Non-pigmented ciliary epithelial cell (primary cell): ENCODE results near the gene GPT2.
"Not testable (repeated sequence)": the region's sequence is repeated elsewhere in the genome, so short reads cannot be mapped to it uniquely, and the experiment has no call there.

Source experiments
- DNase-seq: peaks from one replicate; pipeline ENCODE4 v3.0.0-alpha.2; 2010; ENCODE audit warnings: low read depth

The GPT2 gene

DNA sequence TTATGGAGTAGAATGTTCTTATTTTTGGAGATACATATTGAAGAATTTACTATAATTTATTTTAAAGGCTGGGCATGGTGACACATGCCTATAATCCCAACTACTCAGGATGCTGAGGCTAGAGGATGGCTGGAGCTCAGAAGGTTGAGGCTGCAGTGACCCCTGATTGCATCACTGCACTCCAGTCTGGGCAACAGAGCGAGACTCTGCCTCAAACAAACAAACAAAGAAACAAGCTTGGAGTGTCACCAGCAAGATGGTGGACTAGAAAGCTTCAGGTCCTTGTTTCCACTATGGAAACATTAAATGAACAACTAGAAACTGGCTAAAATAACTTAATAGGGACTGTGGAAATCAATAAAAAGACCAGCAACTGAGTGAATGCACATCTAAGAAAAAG is 17.9 kb upstream of the GPT2 start:
- DNase-seq, result no peak

DNA sequence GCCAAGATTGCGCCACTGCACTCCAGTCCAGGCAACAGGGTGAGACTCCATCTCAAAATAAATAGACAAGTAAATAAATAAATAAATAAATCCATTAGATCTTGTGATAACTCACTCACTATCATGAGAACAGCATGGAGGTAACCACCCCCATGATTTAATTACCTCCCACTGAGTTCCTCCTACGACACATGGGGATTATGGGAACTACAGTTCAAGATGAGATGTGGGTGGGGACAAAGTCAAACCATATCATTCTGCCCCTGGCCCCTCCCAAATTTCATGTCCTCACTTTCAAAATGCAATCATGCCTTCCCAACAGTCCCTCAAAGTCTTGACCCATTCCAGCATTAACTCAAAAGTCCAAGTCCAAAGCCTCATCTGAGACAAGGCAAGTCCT is 16.7 kb upstream of the GPT2 start:
- not testable (repeated sequence) for DNase-seq

DNA sequence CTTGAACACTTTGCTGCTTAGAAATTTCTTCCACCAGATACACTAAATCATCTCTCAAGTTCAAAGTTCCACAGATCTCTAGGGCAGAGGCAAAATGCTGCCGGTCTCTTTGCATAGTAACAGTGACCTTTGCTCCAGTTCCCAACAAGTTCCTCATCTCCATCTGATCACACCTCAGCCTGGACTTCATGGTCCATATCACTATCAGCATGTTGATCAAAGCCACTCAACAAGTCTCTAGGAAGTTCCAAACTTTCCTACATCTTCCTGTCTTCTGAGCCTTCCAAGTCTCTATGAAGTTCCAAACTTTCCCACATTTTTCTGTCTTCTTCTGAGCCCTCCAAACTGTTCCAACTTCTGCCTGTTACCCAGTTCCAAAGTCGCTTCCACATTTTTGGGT is 15.3 kb upstream of the GPT2 start:
- DNase-seq, result not testable (repeated sequence)

GRCh38 chr16:46871597-46871996 is 12.6 kb upstream of the GPT2 start:
- DNase-seq, result no peak

DNA sequence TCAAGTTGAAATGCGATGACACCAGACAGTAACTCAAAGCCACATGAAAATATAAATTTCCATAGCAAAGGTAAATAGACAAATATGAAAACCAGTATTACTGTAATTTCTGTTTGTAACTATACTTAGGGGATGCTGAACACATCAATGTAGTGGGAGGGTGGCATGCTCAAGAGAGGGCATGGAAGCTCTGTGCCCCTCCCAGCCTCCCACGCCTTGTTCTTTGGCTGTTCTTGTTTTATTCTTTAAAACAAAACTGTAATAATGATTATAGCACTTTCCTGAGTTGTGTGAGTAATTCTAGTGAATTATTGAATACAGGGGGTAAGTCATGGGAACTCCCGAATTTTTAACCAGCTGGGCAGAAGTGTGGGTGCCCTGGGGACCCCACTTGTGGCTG is 11.0 kb upstream of the GPT2 start:
- no peak for DNase-seq

- DNase-seq, result no peak
Measured at GRCh38 chr16:46875243-46875642, 8.9 kb upstream of the GPT2 start.

DNA sequence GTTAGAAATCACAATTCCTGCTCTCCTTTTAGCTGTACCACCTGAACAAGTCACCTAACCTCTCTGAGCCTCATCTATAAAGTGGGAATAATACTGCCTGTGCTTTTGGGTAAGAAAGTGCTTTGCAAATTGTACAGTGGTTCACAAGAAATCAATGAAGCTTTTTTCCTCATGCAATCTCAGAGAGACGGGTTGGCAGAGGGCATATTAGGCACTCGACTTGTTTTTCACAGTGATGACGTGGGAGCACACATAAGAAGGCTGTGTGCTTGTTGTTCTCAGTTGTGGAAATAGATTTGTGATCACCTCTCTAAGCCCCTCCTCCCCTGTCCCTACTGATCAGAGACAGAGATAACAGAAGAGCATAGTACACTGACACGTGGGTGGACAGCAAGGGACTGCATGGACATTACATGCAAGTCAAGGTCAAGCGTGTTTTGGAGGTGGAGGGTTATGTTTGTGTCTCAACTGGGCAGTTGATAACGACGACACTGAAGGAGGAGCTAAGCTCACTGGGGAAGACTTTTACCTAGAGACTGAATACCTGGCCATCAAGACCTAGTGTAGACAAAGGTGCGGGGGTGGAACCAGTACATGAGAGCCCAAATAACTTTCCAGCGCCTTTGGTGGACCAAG is 1.7 kb upstream of the GPT2 start:
- DNase-seq, result no peak

DNA sequence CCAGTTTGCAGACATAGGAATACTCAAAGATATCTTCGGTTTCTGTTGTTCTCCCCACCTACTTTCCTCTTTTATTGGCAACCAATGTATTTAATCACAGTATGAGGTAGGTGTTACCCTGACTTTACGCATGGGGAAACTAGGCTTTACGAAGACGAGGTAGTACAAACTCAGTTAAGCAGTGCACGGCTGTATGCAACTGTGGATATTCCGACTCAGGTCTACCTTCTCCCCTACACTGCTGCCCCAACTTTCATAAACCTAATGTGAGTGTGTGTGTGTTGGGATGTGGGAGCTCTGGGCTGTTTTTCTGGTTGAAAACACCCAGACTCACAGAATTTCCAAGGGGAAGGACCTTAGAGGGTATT is 1.2 kb upstream of the GPT2 start:
- DNase-seq, result no peak

GRCh38 chr16:46883353-46883689 is 841 bp upstream of the GPT2 start:
- DNase-seq, result no peak

DNA sequence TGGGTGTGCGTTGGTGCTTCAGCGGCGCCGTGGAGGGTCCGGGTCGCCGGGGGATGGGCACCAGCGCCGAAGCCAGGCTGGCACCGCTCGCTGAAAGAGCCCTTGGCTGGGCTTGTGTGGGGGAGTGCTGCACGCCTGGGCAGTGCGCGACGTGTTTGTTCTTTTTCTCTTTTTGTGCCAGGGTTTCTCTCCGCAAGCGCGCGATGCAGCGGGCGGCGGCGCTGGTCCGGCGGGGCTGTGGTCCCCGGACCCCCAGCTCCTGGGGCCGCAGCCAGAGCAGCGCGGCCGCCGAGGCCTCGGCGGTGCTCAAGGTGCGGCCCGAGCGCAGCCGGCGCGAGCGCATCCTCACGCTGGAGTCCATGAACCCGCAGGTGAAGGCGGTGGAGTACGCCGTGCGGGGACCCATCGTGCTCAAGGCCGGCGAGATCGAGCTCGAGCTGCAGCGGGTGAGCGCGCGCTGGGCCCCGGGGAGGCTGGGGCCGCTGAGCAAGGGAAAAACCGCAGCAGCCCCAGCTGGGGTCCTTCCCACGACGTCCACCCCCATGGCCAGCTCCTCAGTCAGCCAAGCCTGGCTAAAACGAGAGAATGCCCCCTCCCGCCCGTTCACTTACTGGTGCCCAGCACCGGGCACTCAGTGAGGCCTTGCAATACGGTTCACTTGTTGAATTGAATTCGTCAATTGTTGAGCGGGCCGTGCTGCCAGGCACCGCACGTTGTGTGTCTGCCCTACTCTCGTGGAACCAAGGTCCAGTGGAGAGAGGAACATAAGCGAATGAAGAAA is 541 bp downstream of the GPT2 start:
- DNase-seq, result no peak

DNA sequence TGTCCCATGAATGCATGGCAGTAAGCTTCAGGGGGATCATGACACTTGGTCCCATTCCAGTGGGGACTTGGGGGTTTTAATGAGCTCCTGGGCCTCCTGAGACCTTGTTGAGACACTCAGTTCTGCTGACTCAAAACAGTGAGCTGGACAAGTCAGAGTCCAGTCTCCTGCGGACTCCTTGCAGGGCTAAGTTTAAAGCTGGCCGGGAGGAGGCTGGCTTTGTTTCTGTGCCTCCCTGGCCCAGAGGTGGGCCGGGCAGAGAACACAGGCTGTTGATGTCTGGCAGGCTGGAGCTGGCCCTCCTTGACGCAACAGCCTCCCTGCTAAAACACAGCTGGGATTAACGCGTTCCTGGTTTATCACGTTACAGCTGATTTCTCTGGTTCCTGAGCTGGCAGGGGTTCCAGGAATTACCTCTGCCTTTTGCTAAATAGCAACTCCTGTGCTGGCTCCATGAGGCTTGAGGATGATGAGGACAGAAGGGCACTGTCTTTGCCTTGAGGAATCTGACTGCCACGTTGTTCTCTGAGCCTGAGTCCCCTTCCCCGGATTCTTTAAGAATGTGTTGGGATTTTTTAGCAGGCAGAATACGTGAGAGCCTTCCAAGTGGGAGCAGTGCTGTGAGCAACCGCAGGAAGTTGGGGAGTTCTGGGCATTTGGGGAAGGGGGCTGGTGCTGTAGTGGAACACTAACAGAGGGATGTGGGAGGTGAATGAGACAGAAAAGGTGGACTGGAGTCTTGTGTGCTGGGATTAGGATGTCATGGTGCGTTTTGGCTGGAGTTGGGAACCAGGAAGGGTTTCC is 2.0 kb downstream of the GPT2 start:
- no peak for DNase-seq

- no peak for DNase-seq
Measured at GRCh38 chr16:46886764-46887523, 2.8 kb downstream of the GPT2 start.

DNA sequence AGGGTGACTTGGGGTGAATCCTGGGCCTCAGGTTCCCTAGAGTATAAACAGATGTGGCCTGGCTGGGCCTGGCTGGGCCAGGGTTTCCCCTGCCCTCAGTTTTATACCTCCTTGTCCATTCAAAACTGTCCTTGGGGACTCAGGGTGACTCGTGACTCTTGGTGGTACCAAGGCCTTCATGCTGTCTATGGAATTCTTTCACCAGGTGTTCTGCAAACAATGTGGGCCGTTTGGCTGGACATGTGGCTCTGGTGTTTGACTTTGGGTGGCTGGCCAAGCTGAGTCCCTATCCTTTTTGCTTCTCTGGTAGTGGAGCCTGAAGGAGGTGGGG is 3.3 kb downstream of the GPT2 start:
- DNase-seq, result no peak

- DNase-seq, result no peak
Measured at GRCh38 chr16:46889245-46889941, 5.2 kb downstream of the GPT2 start.

GRCh38 chr16:46889942-46890300 is 5.8 kb downstream of the GPT2 start:
- DNase-seq, result no peak

- DNase-seq, result no peak
Measured at GRCh38 chr16:46891910-46892309, 7.7 kb downstream of the GPT2 start.

DNA sequence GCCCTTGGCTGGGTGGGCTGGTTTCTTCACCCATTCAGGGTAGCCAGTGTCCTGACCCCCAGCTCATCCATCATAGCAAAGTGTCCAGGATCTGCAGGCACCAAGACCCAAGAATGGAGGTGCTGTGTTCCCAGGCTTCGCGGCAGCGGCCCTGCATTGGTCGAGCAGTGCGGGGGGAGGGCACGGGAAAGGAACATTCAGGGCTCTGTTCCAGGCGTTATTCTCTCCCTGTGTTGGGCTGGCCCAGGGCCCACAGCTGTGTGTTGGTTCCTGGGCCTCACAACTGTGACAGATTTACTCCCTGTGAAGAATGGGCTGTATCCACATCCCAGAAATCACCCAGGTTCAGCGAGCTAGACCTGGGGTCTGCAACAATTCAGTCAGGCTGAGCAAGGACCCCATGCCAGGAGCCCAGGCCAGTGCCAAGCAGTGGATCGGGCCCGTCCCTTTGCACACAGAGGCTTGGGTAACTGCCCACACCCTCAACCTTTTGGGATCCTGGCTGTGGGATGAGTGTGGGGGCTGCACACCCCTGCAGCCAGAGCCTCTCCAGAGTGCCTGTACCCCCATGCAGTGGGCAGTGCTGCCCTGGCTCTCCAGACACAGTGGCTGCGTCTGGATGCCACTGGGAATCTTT is 10.0 kb downstream of the GPT2 start:
- DNase-seq, result no peak

DNA sequence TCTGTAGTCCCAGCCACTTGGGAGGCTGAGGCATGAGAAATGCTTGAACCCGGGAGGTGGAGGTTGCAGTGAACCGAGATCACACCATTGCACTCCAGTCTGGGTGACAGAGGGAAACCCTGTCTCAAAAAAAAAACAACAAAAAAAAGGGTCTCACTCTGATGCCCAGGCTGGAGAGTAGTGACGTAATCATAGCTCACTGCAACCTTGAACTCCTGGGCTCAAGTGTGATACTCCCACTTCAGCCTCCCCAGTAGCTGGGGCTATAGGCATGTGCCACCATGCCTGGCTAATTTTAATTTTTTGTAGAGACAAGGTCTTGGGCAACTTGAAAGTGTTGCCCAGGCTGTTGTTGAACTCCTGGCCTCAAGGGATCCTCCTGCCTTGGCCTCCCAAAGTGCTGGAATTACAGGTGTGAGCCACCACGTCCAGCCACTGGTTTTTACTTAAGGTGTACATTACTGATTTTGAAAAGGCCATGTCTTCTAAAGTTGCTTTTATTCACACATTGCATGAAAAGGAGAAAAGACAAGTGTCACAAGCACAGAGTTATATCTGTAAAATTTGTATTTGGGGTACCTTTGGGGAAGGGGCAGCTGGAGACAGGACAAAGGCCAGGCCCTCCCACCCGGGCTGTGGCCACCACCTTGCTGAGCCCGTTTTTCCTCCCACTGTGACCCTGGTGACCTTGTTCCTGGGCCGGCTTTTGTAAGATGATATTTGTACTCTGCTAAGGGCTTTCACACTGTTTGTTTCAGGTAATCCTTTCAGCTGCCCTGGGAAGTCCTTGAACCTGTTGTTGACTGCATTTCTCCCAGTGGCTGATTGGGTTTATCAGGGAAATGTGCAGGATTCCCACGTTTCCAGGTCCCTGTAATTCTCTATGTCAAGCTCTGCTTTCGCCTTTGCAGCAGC is 11.5 kb downstream of the GPT2 start:
- DNase-seq, result no peak

- no peak for DNase-seq
Measured at GRCh38 chr16:46896314-46896968, 12.3 kb downstream of the GPT2 start.

GRCh38 chr16:46897471-46897870 is 13.3 kb downstream of the GPT2 start:
- DNase-seq, result no peak
